Right atrium auricular region (tissue), 2 donors: ENCODE data around the gene ESPL1. TPM values are rescaled to one million over a fixed set of nuclear protein-coding genes. Genes with fewer than 3 reads are reported as not detected.

ENCODE experiments used
- DNase-seq: peaks from one replicate; pipeline ENCODE4 v3.0.0-alpha.2; 2019; ENCODE audit warnings: low spot score
- H3K27ac ChIP-seq, 2 donors: fragments of 200-600 bp; sonication (generic); 1 replicate in 1 of 2; 2 replicates in 1 of 2; pipeline ENCODE4 v1.5.1; 2016 to 2019
- H3K27me3 ChIP-seq, 2 donors: fragments of 200-600 bp; sonication (generic); one replicate each; pipeline versions ENCODE4 v1.5.1 to v1.6.0; 2017 to 2019
- H3K36me3 ChIP-seq: fragments of 200-600 bp; sonication (generic); one replicate; pipeline ENCODE4 v1.5.1; 2016
- H3K4me1 ChIP-seq, 2 donors: fragments of 200-600 bp; sonication (generic); one replicate each; pipeline versions ENCODE4 v1.5.1 to v1.6.0; 2017 to 2019
- H3K4me3 ChIP-seq, 2 donors: fragments of 200-600 bp; sonication (generic); 1 replicate in 1 of 2; 2 replicates in 1 of 2; pipeline ENCODE4 v1.5.1; 2017 to 2019; ENCODE audit warnings: mild to moderate bottlenecking in 1 of 2, moderate library complexity in 1 of 2
- H3K9me3 ChIP-seq, 2 donors: fragments of 200-600 bp; sonication (generic); one replicate each; pipeline ENCODE4 v1.5.1; 2019
- total RNA-seq, 2 donors: library from RNA; depleted of rRNA; stranded (reverse); fragments of >200 nt; gene quantifications; one replicate each; pipeline ENCODE4 v1.1.0, GENCODE V29; 2016
- TF ChIP-seq, protein P1 (sequence below), 2 donors: fragments of 200-600 bp; sonication (generic); IDR thresholded peaks; one replicate each; pipeline ENCODE4 v1.5.1; 2019; ENCODE audit warnings: antibody characterized with exemption in 2 of 2

Gene ESPL1
- total RNA-seq: under 1 TPM; 0.12 to 0.59 TPM

GRCh38 chr12:53267999-53268629, at the start of gene ESPL1:
Gene ESPL1 (plus strand): TSS chr12:53268299. CDS start chr12:53268767, 468 bp downstream.
- TF ChIP-seq, protein P1, sequence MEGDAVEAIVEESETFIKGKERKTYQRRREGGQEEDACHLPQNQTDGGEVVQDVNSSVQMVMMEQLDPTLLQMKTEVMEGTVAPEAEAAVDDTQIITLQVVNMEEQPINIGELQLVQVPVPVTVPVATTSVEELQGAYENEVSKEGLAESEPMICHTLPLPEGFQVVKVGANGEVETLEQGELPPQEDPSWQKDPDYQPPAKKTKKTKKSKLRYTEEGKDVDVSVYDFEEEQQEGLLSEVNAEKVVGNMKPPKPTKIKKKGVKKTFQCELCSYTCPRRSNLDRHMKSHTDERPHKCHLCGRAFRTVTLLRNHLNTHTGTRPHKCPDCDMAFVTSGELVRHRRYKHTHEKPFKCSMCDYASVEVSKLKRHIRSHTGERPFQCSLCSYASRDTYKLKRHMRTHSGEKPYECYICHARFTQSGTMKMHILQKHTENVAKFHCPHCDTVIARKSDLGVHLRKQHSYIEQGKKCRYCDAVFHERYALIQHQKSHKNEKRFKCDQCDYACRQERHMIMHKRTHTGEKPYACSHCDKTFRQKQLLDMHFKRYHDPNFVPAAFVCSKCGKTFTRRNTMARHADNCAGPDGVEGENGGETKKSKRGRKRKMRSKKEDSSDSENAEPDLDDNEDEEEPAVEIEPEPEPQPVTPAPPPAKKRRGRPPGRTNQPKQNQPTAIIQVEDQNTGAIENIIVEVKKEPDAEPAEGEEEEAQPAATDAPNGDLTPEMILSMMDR (IDR thresholded peaks at IDR 0.05): peak; percentile 11 to 50
- Histone ChIP-seq H3K4me3 (peak within 1 kb of the TSS; percentile 43 to 65), H3K4me1 (peaks cover 0 to 12% of the 10 kb centered on the region in 2 donors), H3K36me3 (no peaks in the 10 kb centered on the region), H3K9me3 (no peaks in the 10 kb centered on the region), H3K27ac (peak within 1 kb of the TSS; percentile 2 to 38), H3K27me3 (no peaks in the 10 kb centered on the region)
- peak; percentile 69 for DNase-seq

GRCh38 chr12:53218551-53219291, 49.4 kb upstream of the ESPL1 start:
- Histone ChIP-seq H3K4me1 (peaks cover 0 to 82% of the 10 kb centered on the region in 2 donors), H3K36me3 (peaks cover 4% of the 10 kb centered on the region), H3K27me3 (no peaks in the 10 kb centered on the region), H3K9me3 (no peaks in the 10 kb centered on the region), H3K4me3 (peak overlapping the region; percentile 61 to 67), H3K27ac (peak overlapping the region; percentile 95 to 96)
- TF ChIP-seq, protein P1 (IDR thresholded peaks at IDR 0.05): no peak
- DNase-seq: no peak

DNA sequence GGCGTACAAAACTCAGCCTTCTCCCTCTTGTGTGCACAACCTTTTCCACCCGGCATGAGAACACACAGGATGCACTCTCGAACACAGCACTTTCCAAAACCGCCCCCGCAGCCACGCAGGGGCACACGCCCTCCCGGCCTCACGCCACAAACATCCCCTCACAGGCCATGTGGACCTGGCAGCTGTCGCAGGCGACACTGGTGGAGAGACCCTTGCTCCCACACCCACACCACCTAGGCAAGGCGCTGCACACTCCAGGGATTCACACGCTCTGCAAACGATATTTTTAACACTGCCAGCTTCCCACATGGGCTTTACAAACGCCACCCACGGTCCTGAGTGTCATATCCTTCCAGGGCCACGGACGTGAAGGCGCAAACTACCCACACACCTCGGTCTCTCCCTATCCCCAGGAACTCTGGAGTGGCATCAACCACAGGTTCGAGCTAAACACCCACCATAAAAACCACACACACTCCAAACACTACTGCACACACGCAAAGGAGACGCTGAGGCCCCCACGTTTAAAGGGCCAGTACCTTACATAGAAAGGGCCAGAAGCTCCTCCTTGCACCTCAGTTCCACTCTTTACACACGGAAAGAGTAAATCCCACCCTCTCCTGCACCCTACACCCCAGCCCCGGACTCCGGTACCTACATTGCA, 48.7 kb upstream of the ESPL1 start:
- DNase-seq: no peak
- TF ChIP-seq, protein P1 (IDR thresholded peaks at IDR 0.05): no peak
- Histone ChIP-seq H3K4me1 (peaks cover 0 to 82% of the 10 kb centered on the region in 2 donors), H3K27me3 (no peaks in the 10 kb centered on the region), H3K9me3 (no peaks in the 10 kb centered on the region), H3K4me3 (peak overlapping the region; percentile 61 to 67), H3K27ac (peak overlapping the region; percentile 95 to 96), H3K36me3 (no peaks in the 10 kb centered on the region)

DNA sequence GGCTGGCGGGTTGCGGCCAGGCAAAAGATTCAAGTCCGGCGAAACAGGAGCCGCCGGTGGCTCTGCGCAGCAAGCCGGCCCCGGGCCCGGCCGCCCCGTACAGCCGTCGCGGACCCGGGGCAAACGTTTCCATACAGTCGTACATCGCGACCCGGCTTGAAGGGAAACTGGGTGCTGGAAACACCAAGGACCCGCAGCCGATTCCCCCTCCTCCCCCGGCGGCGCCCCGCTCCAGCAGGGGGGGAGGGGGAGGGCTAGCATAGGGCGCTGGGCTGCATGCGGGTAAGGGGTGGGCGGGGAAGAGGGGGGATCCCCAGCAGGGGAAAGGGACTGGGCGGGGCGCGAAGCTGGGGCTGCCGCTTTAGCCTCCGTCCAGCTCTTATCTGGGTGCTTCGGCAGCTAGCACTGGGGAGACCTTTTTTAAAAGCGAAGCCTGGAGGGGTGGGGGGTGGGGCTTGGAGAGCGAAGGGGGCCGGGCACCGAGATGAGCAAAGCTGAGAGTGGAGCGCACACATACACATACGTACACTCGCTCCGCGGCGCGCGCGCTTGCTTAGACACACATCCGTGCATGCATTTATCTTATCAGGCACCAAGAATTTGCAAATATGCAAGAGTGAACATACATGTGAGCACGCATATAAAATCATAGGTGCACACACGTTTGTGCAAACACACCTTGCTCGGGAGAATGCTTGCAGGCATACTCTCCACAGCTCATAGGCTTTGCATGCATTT, 48.0 kb upstream of the ESPL1 start:
- DNase-seq: no peak
- TF ChIP-seq, protein P1 (IDR thresholded peaks at IDR 0.05): no peak
- peak overlapping the region; percentile 95 to 96 for H3K27ac ChIP-seq
- peaks cover 0 to 81% of the 10 kb centered on the region in 2 donors for H3K4me1 ChIP-seq
- H3K9me3 ChIP-seq: no peaks in the 10 kb centered on the region
- peak overlapping the region; percentile 61 to 67 for H3K4me3 ChIP-seq
- H3K27me3 ChIP-seq: no peaks in the 10 kb centered on the region
- H3K36me3 ChIP-seq: no peaks in the 10 kb centered on the region

DNA sequence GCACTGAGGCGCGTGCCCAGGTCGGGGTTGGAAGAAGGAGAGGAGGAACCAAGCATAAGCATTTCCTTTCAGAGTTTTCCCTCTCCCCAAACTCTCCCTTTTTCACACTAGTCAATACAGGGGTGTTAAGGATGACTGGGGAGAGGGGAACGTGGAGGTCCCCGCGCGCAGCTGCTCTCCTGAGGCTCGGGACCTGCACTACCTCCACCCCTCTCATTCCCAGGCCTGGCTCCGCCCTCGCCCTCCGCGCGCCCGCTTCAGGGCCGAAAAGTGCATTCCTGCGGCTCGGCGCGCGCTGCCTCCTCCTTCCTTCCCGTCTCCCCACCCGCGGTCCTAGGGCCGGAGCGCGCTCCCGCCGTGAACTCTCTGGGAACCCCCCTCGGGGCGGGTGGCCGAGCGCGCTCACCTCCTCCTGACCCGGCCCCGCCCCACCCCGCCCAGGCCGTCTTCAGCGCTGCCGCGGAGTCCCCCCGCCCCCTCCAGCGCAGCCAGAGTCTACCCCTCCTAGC, 47.4 kb upstream of the ESPL1 start:
- no peaks in the 10 kb centered on the region for H3K27me3 ChIP-seq
- no peaks in the 10 kb centered on the region for H3K9me3 ChIP-seq
- H3K27ac ChIP-seq: peak overlapping the region; percentile 95 to 96
- peak; percentile 85 for DNase-seq
- H3K4me1 ChIP-seq: peaks cover 0 to 75% of the 10 kb centered on the region in 2 donors
- no peaks in the 10 kb centered on the region for H3K36me3 ChIP-seq
- TF ChIP-seq, protein P1 (IDR thresholded peaks at IDR 0.05): no peak
- H3K4me3 ChIP-seq: peak overlapping the region; percentile 61 to 67
